NCI-H526 treated with DMSO at 0.1 percent for 48 hours (cell line): ENCODE measurements around the gene S100A6.
A peak's percentile ranks its signal among the peaks of the same experiment; 100 is the strongest.

Source experiments
- DNase-seq: peaks from one replicate; lab custom pipeline; 2025; lab: John Stamatoyannopoulos, UW

The S100A6 gene

GRCh38 chr1:153545067-153546055 is 9.6 kb upstream of the S100A6 start, which contains the start of gene S100A4:
Gene S100A4 (minus strand): TSS chr1:153545806. CDS start chr1:153544794, 1,012 bp downstream.
- DNase-seq, result peak; percentile 97

GRCh38 chr1:153544453-153545066 is 8.8 kb upstream of the S100A6 start:
- no peak for DNase-seq

- DNase-seq, result no peak
Measured at GRCh38 chr1:153543736-153544135, 7.9 kb upstream of the S100A6 start.

GRCh38 chr1:153542956-153543711 is 7.3 kb upstream of the S100A6 start:
- no peak for DNase-seq

GRCh38 chr1:153541641-153542590 is 6.1 kb upstream of the S100A6 start:
- no peak for DNase-seq

GRCh38 chr1:153540394-153541361 is 4.9 kb upstream of the S100A6 start, which contains the start of gene S100A5:
Gene S100A5 (minus strand): TSS chr1:153540934. CDS start chr1:153540191, 743 bp downstream.
- DNase-seq, result no peak

GRCh38 chr1:153539395-153540093 is 3.8 kb upstream of the S100A6 start:
- DNase-seq, result no peak

GRCh38 chr1:153538315-153538821 is 2.6 kb upstream of the S100A6 start:
- DNase-seq, result peak; percentile 87

- no peak for DNase-seq
Measured at GRCh38 chr1:153537376-153537730, 1.6 kb upstream of the S100A6 start.

GRCh38 chr1:153536671-153537375 is 1.0 kb upstream of the S100A6 start:
- DNase-seq, result no peak

GRCh38 chr1:153536012-153536670 is 350 bp upstream of the S100A6 start:
- DNase-seq, result peak; percentile 82

- no peak for DNase-seq
Measured at GRCh38 chr1:153534925-153535241, 908 bp downstream of the S100A6 start.

GRCh38 chr1:153534226-153534924 is 1.4 kb downstream of the S100A6 start:
- no peak for DNase-seq

GRCh38 chr1:153533689-153534201 is 2.0 kb downstream of the S100A6 start:
- DNase-seq, result no peak

- peak; percentile 85 for DNase-seq
Measured at GRCh38 chr1:153532769-153533599, 2.8 kb downstream of the S100A6 start.

GRCh38 chr1:153532181-153532580 is 3.6 kb downstream of the S100A6 start:
- no peak for DNase-seq
